NCI-H1930 (cell line): ENCODE measurements around the gene LONP1.

ENCODE experiments used
- DNase-seq, 2 experiments: peaks; one replicate each; lab custom pipeline; 2025; lab: John Stamatoyannopoulos, UW

The LONP1 gene

GRCh38 chr19:5645409-5645808 lies 74.5 kb downstream of the LONP1 start:
- no peak for DNase-seq

GRCh38 chr19:5644037-5644436 lies 75.9 kb downstream of the LONP1 start:
- no peak for DNase-seq

GRCh38 chr19:5643060-5643459 lies 76.9 kb downstream of the LONP1 start:
- DNase-seq, result no peak

- DNase-seq, result no peak
Observed at GRCh38 chr19:5642204-5642603, 77.7 kb downstream of the LONP1 start.
